Upper lobe of right lung (tissue), 1 donor: ENCODE measurements around the gene CUL2. TPM values are rescaled to one million over a fixed set of nuclear protein-coding genes. Genes with fewer than 3 reads are reported as not detected.
A peak's percentile ranks its signal among the peaks of the same experiment; 100 is the strongest.
"Not testable (repeated sequence)": the region's sequence is repeated elsewhere in the genome, so short reads cannot be mapped to it uniquely, and the experiment has no call there.

ENCODE experiments used
- ATAC-seq: fragments of 200-7000 bp; cut with Tn5 transposase; one replicate; pipeline ENCODE4 v1.9.1; 2020; ENCODE audit warnings: mild to moderate bottlenecking, moderate library complexity
- DNase-seq: peaks from one replicate; pipeline ENCODE4 v3.0.0-alpha.2; 2020
- H3K27ac ChIP-seq: fragments of 200-600 bp; one replicate; pipeline ENCODE4 v1.8.0; 2022
- H3K27me3 ChIP-seq: fragments of 200-600 bp; one replicate; pipeline ENCODE4 v1.8.0; 2022; ENCODE audit warnings: mild to moderate bottlenecking
- H3K36me3 ChIP-seq: fragments of 200-600 bp; one replicate; pipeline ENCODE4 v1.8.0; 2022
- H3K4me1 ChIP-seq: fragments of 200-600 bp; one replicate; pipeline ENCODE4 v1.8.0; 2022
- H3K4me3 ChIP-seq: fragments of 200-600 bp; one replicate; pipeline ENCODE4 v1.8.0; 2022; ENCODE audit warnings: mild to moderate bottlenecking
- H3K9me3 ChIP-seq: fragments of 200-600 bp; one replicate; pipeline ENCODE4 v1.8.0; 2022
- intact Hi-C: fragments of 100-400 bp; cut with DNase I; formaldehyde crosslinking; loops from one replicate; pipeline ENCODE4 v1.11.0; 2022
- total RNA-seq: library from RNA; stranded (reverse); fragmentation: NEBNext Ultra II Directional; extraction: Animal tissue kit (Norgen Biotek cat#: 25700); gene quantifications from one replicate; pipeline ENCODE4 v1.2.1, GENCODE V29; 2021
- TF ChIP-seq, protein P1 (sequence below): fragments of 200-600 bp; IDR thresholded peaks from one replicate; pipeline ENCODE4 v1.8.0; 2022; ENCODE audit warnings: antibody characterized with exemption
- donor health status: DM: no; HTN: yes; CAD: no; lungs with severe emphysema.

The CUL2 gene
- total RNA-seq, 1 donor from 2014 or later, result 33.0 TPM

GRCh38 chr10:35092851-35093250 is 2.7 kb upstream of the CUL2 start:
- H3K36me3 ChIP-seq, result no peaks in the 10 kb centered on the region
- no peaks in the 10 kb centered on the region for H3K9me3 ChIP-seq
- H3K4me3 ChIP-seq, result no peak overlapping the region
- TF ChIP-seq, protein P1, sequence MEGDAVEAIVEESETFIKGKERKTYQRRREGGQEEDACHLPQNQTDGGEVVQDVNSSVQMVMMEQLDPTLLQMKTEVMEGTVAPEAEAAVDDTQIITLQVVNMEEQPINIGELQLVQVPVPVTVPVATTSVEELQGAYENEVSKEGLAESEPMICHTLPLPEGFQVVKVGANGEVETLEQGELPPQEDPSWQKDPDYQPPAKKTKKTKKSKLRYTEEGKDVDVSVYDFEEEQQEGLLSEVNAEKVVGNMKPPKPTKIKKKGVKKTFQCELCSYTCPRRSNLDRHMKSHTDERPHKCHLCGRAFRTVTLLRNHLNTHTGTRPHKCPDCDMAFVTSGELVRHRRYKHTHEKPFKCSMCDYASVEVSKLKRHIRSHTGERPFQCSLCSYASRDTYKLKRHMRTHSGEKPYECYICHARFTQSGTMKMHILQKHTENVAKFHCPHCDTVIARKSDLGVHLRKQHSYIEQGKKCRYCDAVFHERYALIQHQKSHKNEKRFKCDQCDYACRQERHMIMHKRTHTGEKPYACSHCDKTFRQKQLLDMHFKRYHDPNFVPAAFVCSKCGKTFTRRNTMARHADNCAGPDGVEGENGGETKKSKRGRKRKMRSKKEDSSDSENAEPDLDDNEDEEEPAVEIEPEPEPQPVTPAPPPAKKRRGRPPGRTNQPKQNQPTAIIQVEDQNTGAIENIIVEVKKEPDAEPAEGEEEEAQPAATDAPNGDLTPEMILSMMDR, result no peak
- no peaks in the 10 kb centered on the region for H3K27me3 ChIP-seq
- intact Hi-C loops, result no loop called here
- ATAC-seq (peak; percentile 19), DNase-seq (no peak)
- no peak overlapping the region for H3K27ac ChIP-seq
- H3K4me1 ChIP-seq, result peaks cover 18% of the 10 kb centered on the region

DNA sequence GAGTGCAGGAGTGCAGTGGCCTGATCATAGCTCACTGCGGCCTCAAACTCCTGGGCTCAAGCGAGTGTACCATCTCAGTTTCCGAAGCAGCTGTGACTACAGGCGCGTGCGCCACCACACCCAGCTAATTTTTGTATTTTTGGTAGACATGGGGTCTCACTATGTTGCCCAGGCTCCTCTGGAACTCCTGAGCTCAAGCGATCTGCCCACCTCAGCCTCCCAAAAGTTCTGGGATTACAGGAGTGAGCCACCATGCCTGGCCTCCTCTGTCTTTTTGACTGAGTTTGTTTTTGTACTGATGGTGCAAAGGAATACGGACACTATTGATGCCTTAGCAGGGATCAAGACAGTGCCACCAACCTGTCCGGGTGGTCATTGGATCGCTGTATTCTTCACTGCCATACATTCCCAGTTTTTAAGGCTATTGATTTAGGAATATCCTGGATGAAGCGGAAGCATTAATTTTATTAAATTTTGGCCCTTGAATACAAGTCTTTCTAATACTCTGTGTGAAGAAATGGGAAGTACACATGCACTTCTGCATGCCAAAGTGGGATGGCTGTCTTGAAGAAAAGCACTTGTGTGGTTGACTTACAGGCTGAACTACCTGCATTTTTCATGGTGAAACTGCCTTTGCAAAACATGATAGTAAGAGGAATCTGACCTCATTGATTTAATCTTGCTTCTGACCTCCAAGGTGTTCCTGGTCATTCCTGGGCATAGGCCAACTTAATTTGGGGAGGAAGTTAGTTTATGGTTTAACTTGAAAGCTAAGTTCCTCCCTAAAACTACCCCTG is 2.1 kb upstream of the CUL2 start:
- peaks cover 25% of the 10 kb centered on the region for H3K4me1 ChIP-seq
- H3K9me3 ChIP-seq, result no peaks in the 10 kb centered on the region
- H3K27me3 ChIP-seq, result no peaks in the 10 kb centered on the region
- DNase-seq (no peak), ATAC-seq (no peak)
- H3K4me3 ChIP-seq, result no peak overlapping the region
- intact Hi-C loops, result no loop called here
- H3K27ac ChIP-seq, result no peak overlapping the region
- TF ChIP-seq, protein P1, result no peak
- no peaks in the 10 kb centered on the region for H3K36me3 ChIP-seq

DNA sequence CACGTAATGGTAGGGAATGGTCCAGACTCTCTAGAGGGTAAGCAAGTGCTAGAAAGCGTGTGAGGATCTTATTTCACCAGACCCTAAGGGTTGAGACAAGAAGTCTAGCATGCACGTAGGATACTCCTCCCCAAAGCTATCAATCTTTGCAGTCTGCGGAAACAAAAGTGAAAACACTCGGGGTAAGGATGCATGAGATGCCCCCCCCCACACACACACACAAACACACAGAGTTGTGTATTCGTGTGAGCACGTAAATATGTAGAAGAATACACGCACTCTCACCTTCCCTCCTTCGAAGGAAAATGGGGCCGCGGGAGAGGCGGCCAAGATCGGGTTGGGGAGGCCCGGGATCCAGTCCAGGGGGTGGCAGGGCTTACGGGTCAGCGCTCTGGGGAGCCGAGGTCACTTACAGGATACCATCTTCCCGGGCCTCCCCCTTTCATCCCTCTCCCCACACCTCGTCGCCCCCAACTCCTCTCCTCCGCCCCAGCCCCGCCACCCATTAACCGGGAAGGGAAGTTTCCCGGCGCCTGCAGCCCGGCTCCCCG is 455 bp downstream of the CUL2 start:
- Histone ChIP-seq H3K36me3 (no peaks in the 10 kb centered on the region), H3K9me3 (no peaks in the 10 kb centered on the region), H3K4me3 (peak overlapping the region; percentile 75), H3K27ac (peak overlapping the region; percentile 95), H3K4me1 (peaks cover 28% of the 10 kb centered on the region), H3K27me3 (no peaks in the 10 kb centered on the region)
- DNase-seq, result no peak
- intact Hi-C loops, result no loop called here
- peak; percentile 24 for ATAC-seq
- TF ChIP-seq, protein P1, result no peak

GRCh38 chr10:35083242-35083641 is 6.9 kb downstream of the CUL2 start:
- TF ChIP-seq, protein P1, result no peak
- Histone ChIP-seq H3K27me3 (no peaks in the 10 kb centered on the region), H3K36me3 (no peaks in the 10 kb centered on the region), H3K27ac (no peak overlapping the region), H3K4me1 (peaks cover 13% of the 10 kb centered on the region), H3K9me3 (no peaks in the 10 kb centered on the region), H3K4me3 (no peak overlapping the region)
- no peak for ATAC-seq
- no peak for DNase-seq
- intact Hi-C loops, result no loop called here

DNA sequence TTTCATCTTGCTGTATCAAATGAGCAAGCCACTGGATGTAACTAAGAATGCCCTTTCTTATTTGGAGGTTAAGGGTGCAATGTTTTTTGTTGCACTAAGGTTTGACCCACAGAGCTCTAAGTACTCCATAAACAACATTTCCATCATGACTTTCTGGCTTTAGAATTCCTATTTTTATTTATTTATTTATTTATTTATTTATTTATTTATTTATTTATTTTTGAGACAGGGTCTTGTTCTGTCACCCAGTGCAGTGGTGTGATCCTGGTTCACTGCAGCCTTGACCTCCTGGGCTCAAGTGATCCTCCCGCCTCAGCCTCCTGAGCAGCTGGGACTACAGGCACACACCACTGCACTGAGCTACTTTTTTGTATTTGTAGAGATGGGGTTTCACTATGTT is 9.9 kb downstream of the CUL2 start:
- ATAC-seq, DNase-seq, H3K4me3 ChIP-seq, H3K27me3 ChIP-seq, H3K4me1 ChIP-seq, H3K36me3 ChIP-seq, H3K27ac ChIP-seq, H3K9me3 ChIP-seq, intact Hi-C loops: not testable (repeated sequence)

- ATAC-seq, result no peak
- H3K9me3 ChIP-seq, result no peaks in the 10 kb centered on the region
- intact Hi-C loops, result no loop called here
- H3K27ac ChIP-seq, result no peak overlapping the region
- peaks cover 9% of the 10 kb centered on the region for H3K36me3 ChIP-seq
- no peaks in the 10 kb centered on the region for H3K4me1 ChIP-seq
- TF ChIP-seq, protein P1, result no peak
- DNase-seq, result no peak
- H3K4me3 ChIP-seq, result no peak overlapping the region
- H3K27me3 ChIP-seq, result no peaks in the 10 kb centered on the region
These were observed 10.4 kb downstream of the CUL2 start for GRCh38 chr10:35079763-35080162.
